HCT116 (cell line): Measurements from ENCODE around the gene VRK1. TPM values are rescaled to one million over a fixed set of nuclear protein-coding genes. Genes with fewer than 3 reads are reported as not detected.

Source experiments
- ATAC-seq: fragments of 200-7000 bp; cut with Tn5 transposase; 2 replicates; pipeline ENCODE4 v1.9.1; 2020; ENCODE audit warnings: mild to moderate bottlenecking, moderate library complexity
- BruUV-seq: library from RNA; stranded (reverse); fragments of 400-500 nt; replicated peaks from 2 replicates; lab custom pipeline; 2021; lab: Mats Ljungman, UMichigan
- CTCF ChIA-PET: fragments of 300-600 bp; sonication (Branson Sonifier 250); formaldehyde crosslinking; loops from one replicate; lab custom pipeline; 2021; ENCODE audit warnings: antibody characterized with exemption; lab: Charles Lee
- POLR2A ChIA-PET: fragments of 300-600, 350-600 bp; sonication (Branson Sonifier 250); formaldehyde crosslinking; loops from one replicate; lab custom pipeline; 2021; ENCODE audit warnings: antibody characterized with exemption; lab: Charles Lee
- RAD21 ChIA-PET, 2 experiments: fragments of 300-600 bp; sonication (Branson Sonifier 250); formaldehyde crosslinking; loops; one replicate each; lab custom pipeline; 2023; ENCODE audit warnings: low total read pairs in 2 of 2; ENCODE audit not compliant: uncharacterized antibody in 2 of 2, unreplicated experiment in 2 of 2, low non-redundant PET in 1 of 2; lab: Charles Lee
- DNase-seq: peaks from one replicate; pipeline ENCODE4 v3.0.0-alpha.2; 2010; ENCODE audit warnings: low read depth, low spot score
- H2AFZ ChIP-seq: fragments of 200-600 bp; shearing (Covaris generic), sonication (generic); 2 replicates; pipeline ENCODE4 v1.6.1; 2017; ENCODE audit warnings: low read depth, mixed run types, mixed read lengths, antibody characterized with exemption, low read length; ENCODE audit not compliant: poor library complexity, severe bottlenecking
- H3K27ac ChIP-seq: 2 replicates; pipeline ENCODE4 v1.5.1; 2012; ENCODE audit warnings: low read depth, low read length
- H3K27me3 ChIP-seq: fragments of 200-600 bp; sonication (generic); 2 replicates; pipeline ENCODE4 v1.6.1; 2016; ENCODE audit warnings: mixed run types, low read length, mixed read lengths; ENCODE audit not compliant: insufficient read depth
- H3K36me3 ChIP-seq, 2 experiments: fragments of 200-500 bp in 1 of 2; fragments of 200-600 bp in 1 of 2; sonication (Bioruptor generic) in 1 of 2; sonication (generic) in 1 of 2; 2 replicates each; pipeline versions ENCODE4 v1.5.1 to v1.6.1; 2014 to 2016; ENCODE audit warnings: low read length in 2 of 2, inconsistent platforms in 1 of 2, mixed read lengths in 1 of 2, mixed run types in 1 of 2; ENCODE audit not compliant: insufficient read depth in 2 of 2, control insufficient read depth in 1 of 2
- H3K4me1 ChIP-seq, 2 experiments: fragments of 200-600 bp in 1 of 2; sonication (generic) in 1 of 2; 2 replicates each; pipeline versions ENCODE4 v1.5.1 to v1.6.1; 2012 to 2017; ENCODE audit warnings: low read length in 2 of 2, inconsistent platforms in 1 of 2, mild to moderate bottlenecking in 1 of 2, mixed read lengths in 1 of 2, mixed run types in 1 of 2, moderate library complexity in 1 of 2; ENCODE audit not compliant: insufficient read depth in 2 of 2, control insufficient read depth in 1 of 2
- H3K4me2 ChIP-seq: fragments of 200-600 bp; sonication (generic); 2 replicates; pipeline ENCODE4 v1.6.1; 2017; ENCODE audit warnings: mixed run types, low read length, mixed read lengths
- H3K4me3 ChIP-seq, 2 experiments: fragments of 200-600 bp in 1 of 2; sonication (generic) in 1 of 2; replicated peaks in 1 of 2; 2 replicates each; pipeline ENCODE4 v1.5.1; 2011 to 2016; ENCODE audit warnings: low read length in 2 of 2, control low read depth in 1 of 2, low read depth in 1 of 2, mild to moderate bottlenecking in 1 of 2, mixed read lengths in 1 of 2, mixed run types in 1 of 2
- H3K79me2 ChIP-seq: fragments of 200-600 bp; sonication (generic); 2 replicates; pipeline ENCODE4 v1.6.1; 2017; ENCODE audit warnings: mild to moderate bottlenecking, mixed run types, low read length, moderate library complexity, mixed read lengths; ENCODE audit not compliant: insufficient read depth
- H3K9ac ChIP-seq: fragments of 200-600 bp; sonication (generic); 2 replicates; pipeline ENCODE4 v1.6.1; 2016; ENCODE audit warnings: low read length, mixed read lengths
- H3K9me2 ChIP-seq: fragments of 200-600 bp; sonication (generic), shearing (Covaris generic); 2 replicates; pipeline ENCODE4 v1.6.1; 2017; ENCODE audit warnings: mixed run types, mild to moderate bottlenecking, moderate library complexity; ENCODE audit not compliant: insufficient read depth
- H3K9me3 ChIP-seq, 2 experiments: fragments of 200-500 bp in 1 of 2; fragments of 200-600 bp in 1 of 2; sonication (Bioruptor generic) in 1 of 2; sonication (generic) in 1 of 2; 2 replicates each; pipeline ENCODE4 v1.6.1; 2014 to 2017; ENCODE audit warnings: low read length in 2 of 2, mixed read lengths in 2 of 2, inconsistent platforms in 1 of 2, low read depth in 1 of 2, mild to moderate bottlenecking in 1 of 2, mixed run types in 1 of 2, moderate library complexity in 1 of 2; ENCODE audit not compliant: control insufficient read depth in 1 of 2, insufficient read depth in 1 of 2
- H4K20me1 ChIP-seq: fragments of 200-600 bp; sonication (generic), shearing (Covaris generic); 2 replicates; pipeline ENCODE4 v1.6.1; 2017; ENCODE audit warnings: mixed run types, mild to moderate bottlenecking, moderate library complexity; ENCODE audit not compliant: insufficient read depth
- CBX3 ChIP-seq: IDR thresholded peaks from 2 replicates; pipeline ENCODE4 v1.6.1; 2012; ENCODE audit warnings: low read depth
- CEBPB ChIP-seq: IDR thresholded peaks from 2 replicates; pipeline ENCODE4 v1.6.1; 2012; ENCODE audit warnings: low read depth
- CTCF ChIP-seq, 3 experiments: fragments of 200-600 bp in 1 of 3; sonication (generic) in 1 of 3; IDR thresholded peaks in 2 of 3; conservative IDR thresholded peaks in 1 of 3; 2 replicates each; pipeline ENCODE4 v1.5.1; 2012 to 2017; ENCODE audit warnings: low read depth in 2 of 3, low read length in 2 of 3, antibody characterized with exemption in 1 of 3, borderline replicate concordance in 1 of 3, control low read depth in 1 of 3, mild to moderate bottlenecking in 1 of 3, mixed read lengths in 1 of 3, mixed run types in 1 of 3, moderate library complexity in 1 of 3; ENCODE audit not compliant: insufficient read depth in 1 of 3
- EZH2 ChIP-seq: fragments of 200-600 bp; sonication (generic); IDR thresholded peaks from 2 replicates; pipeline ENCODE4 v1.6.1; 2017; ENCODE audit warnings: antibody characterized with exemption, mixed run types
- EZH2phosphoT487 ChIP-seq: fragments of 200-600 bp; IDR thresholded peaks from 2 replicates; pipeline ENCODE4 v1.6.1; 2018; ENCODE audit warnings: antibody characterized with exemption, borderline replicate concordance
- FOSL1 ChIP-seq: IDR thresholded peaks from 2 replicates; pipeline ENCODE4 v1.6.1; 2012; ENCODE audit warnings: low read depth
- POLR2A ChIP-seq: IDR thresholded peaks from 2 replicates; pipeline ENCODE4 v1.7.0; 2011; ENCODE audit warnings: borderline replicate concordance; ENCODE audit not compliant: insufficient read depth, insufficient read length; ENCODE audit errors: extremely low read depth
- POLR2AphosphoS5 ChIP-seq: IDR thresholded peaks from 2 replicates; pipeline ENCODE4 v1.6.1; 2011; ENCODE audit warnings: mild to moderate bottlenecking, low read depth, low read length, moderate library complexity
- RAD21 ChIP-seq: IDR thresholded peaks from 2 replicates; pipeline ENCODE4 v1.6.1; 2012; ENCODE audit warnings: low read depth, mild to moderate bottlenecking
- SP1 ChIP-seq: IDR thresholded peaks from 2 replicates; pipeline ENCODE4 v1.6.1; 2012; ENCODE audit warnings: low read depth
- SRF ChIP-seq: IDR thresholded peaks from 2 replicates; pipeline ENCODE4 v1.6.1; 2012; ENCODE audit warnings: low read depth
- TCF7L2 ChIP-seq: IDR thresholded peaks from 2 replicates; pipeline ENCODE4 v1.7.0; 2011; ENCODE audit warnings: borderline replicate concordance, inconsistent platforms; ENCODE audit not compliant: insufficient read depth, insufficient read length; ENCODE audit errors: extremely low read depth
- YY1 ChIP-seq: IDR thresholded peaks from 2 replicates; pipeline ENCODE4 v1.6.1; 2011; ENCODE audit warnings: low read length, low read depth, moderate library complexity, mild to moderate bottlenecking; ENCODE audit not compliant: insufficient replicate concordance; ENCODE audit errors: extremely low read depth
- ZBTB33 ChIP-seq: IDR thresholded peaks from 2 replicates; pipeline ENCODE4 v1.6.1; 2011; ENCODE audit warnings: mild to moderate bottlenecking, low read length, moderate library complexity; ENCODE audit not compliant: insufficient replicate concordance; ENCODE audit errors: extremely low read depth
- ZFX ChIP-seq: fragments of 450-650 bp; IDR thresholded peaks from 2 replicates; pipeline ENCODE4 v1.6.1; 2017
- intact Hi-C: fragments of 100-400 bp; cut with micrococcal nuclease; formaldehyde crosslinking; loops from 2 replicates; pipeline ENCODE4 v1.10.0; 2022
- total RNA-seq: library from RNA; stranded (reverse); gene quantifications from one replicate; pipeline ENCODE4 v1.2.1, GENCODE V29; 2021; ENCODE audit not compliant: unreplicated experiment
- TF ChIP-seq, protein P1 (sequence below): IDR thresholded peaks from 2 replicates; pipeline ENCODE4 v1.6.1; 2012
- TF ChIP-seq, protein P2 (sequence below): IDR thresholded peaks from 2 replicates; pipeline ENCODE4 v1.6.1; 2012

VRK1 gene
- total RNA-seq, 1 experiment from 2014 or later = 51.4 TPM

- no peak for TF ChIP-seq CTCF (IDR thresholded peaks at IDR 0.05 in 2 of 3, conservative IDR thresholded peaks at IDR 0.05 in 1 of 3; ENCODE audit: borderline replicate concordance in 1 of 3, insufficient read depth in 1 of 3, low read depth in 2 of 3, low read length in 2 of 3)
- no peak for TF ChIP-seq EZH2phosphoT487
- no peak for TF ChIP-seq EZH2
- TF ChIP-seq, protein P1, sequence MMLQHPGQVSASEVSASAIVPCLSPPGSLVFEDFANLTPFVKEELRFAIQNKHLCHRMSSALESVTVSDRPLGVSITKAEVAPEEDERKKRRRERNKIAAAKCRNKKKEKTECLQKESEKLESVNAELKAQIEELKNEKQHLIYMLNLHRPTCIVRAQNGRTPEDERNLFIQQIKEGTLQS = no peak
- TF ChIP-seq, all 23 proteins: peak for 0
Observed at GRCh38 chr14:96823652-96824051, 26.5 kb downstream of the VRK1 start (continued).

DNA sequence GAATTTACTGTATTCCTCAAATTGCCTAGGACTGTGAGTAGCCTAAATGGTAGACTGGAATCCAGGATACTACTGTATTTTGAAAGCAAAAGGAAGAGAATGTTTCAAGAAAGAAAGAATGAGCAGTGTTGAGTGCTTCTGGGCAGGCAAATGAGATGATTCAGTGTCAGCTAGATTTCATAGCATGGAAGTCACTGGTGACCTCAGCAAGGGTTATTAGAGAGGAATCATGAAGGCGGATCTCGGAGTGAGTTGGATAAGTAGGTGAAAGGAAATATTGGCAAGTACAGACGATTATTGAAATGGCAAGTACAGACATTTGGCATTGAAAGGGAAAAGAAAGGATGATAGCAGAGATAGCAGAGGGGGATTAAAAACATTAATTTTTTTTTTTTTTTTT, 27.1 kb downstream of the VRK1 start:
- Histone ChIP-seq H3K27me3 (no peaks in the 10 kb centered on the region), H3K4me1 (no peaks in the 10 kb centered on the region), H3K4me2 (no peak overlapping the region), H3K4me3 (no peak overlapping the region), H3K79me2 (peaks cover 100% of the 10 kb centered on the region), H2AFZ (no peak overlapping the region), H3K36me3 (0 out of 4 replicates have a peak, but pooled peaks cover 0 to 7% of the 10 kb centered on the region in 2 experiments), H4K20me1 (peaks cover 19% of the 10 kb centered on the region; the same call in 1 of the 2 replicates), H3K9me3 (no peaks in the 10 kb centered on the region), H3K9me2 (no peaks in the 10 kb centered on the region), H3K27ac (no peak overlapping the region), H3K9ac (no peak overlapping the region)
- ATAC-seq (no peak), DNase-seq (no peak)
- ChIA-PET CTCF (no interaction called here), POLR2A (no interaction called here), RAD21 (no interaction called here)
- intact Hi-C loops = no loop called here
- BruUV-seq = no TSS peak
- TF ChIP-seq RAD21 (no peak), ZFX (no peak), EZH2 (no peak), CEBPB (no peak), SRF (no peak), POLR2AphosphoS5 (no peak), ZBTB33 (no peak), SP1 (no peak), CBX3 (no peak), YY1 (no peak), FOSL1 (no peak), EZH2phosphoT487 (no peak), TCF7L2 (no peak), POLR2A (no peak)
- TF ChIP-seq, protein P2, sequence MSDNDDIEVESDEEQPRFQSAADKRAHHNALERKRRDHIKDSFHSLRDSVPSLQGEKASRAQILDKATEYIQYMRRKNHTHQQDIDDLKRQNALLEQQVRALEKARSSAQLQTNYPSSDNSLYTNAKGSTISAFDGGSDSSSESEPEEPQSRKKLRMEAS = no peak
- TF ChIP-seq, protein P1 = no peak
